Activated CD8-positive, alpha-beta memory T cell treated with anti-CD3 and anti-CD28 coated beads, Interleukin-2, amount 10 ng/mL, durations not matched to agents 7 days and 5 days (primary cell): ENCODE results near the gene DLL3. TPM values are rescaled to one million over a fixed set of nuclear protein-coding genes. Genes with fewer than 3 reads are reported as not detected.
"Not testable (repeated sequence)": the region's sequence is repeated elsewhere in the genome, so short reads cannot be mapped to it uniquely, and the experiment has no call there.

Experiments
- ATAC-seq: fragments of 150-1000 bp; cut with Tn5 transposase; one replicate; pipeline ENCODE4 v1.10.0; 2021; ENCODE audit warnings: moderate library complexity
- CTCF ChIA-PET: fragments of 350-600 bp; sonication (Branson Sonifier 250); formaldehyde crosslinking; loops from one replicate; lab custom pipeline; 2021; ENCODE audit warnings: antibody characterized with exemption; lab: Charles Lee
- DNase-seq: peaks from one replicate; pipeline ENCODE4 v3.0.0-alpha.2; 2020
- H3K27ac Mint-ChIP-seq: one replicate; pipeline ENCODE4 v1.8.0; 2021; ENCODE audit warnings: mild to moderate bottlenecking, mixed read lengths
- H3K27me3 Mint-ChIP-seq: one replicate; pipeline ENCODE4 v1.8.0; 2021; ENCODE audit warnings: mixed read lengths
- H3K36me3 Mint-ChIP-seq: one replicate; pipeline ENCODE4 v1.8.0; 2021; ENCODE audit warnings: mild to moderate bottlenecking, mixed read lengths
- H3K4me1 Mint-ChIP-seq: one replicate; pipeline ENCODE4 v1.8.0; 2021; ENCODE audit warnings: mixed read lengths
- H3K4me3 Mint-ChIP-seq: one replicate; pipeline ENCODE4 v1.8.0; 2021; ENCODE audit warnings: mild to moderate bottlenecking, moderate library complexity, mixed read lengths
- H3K9me3 Mint-ChIP-seq: one replicate; pipeline ENCODE4 v1.8.0; 2022; ENCODE audit warnings: low read depth, mixed read lengths
- total RNA-seq, 2 experiments: library from RNA; stranded (reverse); gene quantifications; one replicate each; pipeline ENCODE4 v1.2.3, GENCODE V29; 2021

Gene DLL3, protein sequence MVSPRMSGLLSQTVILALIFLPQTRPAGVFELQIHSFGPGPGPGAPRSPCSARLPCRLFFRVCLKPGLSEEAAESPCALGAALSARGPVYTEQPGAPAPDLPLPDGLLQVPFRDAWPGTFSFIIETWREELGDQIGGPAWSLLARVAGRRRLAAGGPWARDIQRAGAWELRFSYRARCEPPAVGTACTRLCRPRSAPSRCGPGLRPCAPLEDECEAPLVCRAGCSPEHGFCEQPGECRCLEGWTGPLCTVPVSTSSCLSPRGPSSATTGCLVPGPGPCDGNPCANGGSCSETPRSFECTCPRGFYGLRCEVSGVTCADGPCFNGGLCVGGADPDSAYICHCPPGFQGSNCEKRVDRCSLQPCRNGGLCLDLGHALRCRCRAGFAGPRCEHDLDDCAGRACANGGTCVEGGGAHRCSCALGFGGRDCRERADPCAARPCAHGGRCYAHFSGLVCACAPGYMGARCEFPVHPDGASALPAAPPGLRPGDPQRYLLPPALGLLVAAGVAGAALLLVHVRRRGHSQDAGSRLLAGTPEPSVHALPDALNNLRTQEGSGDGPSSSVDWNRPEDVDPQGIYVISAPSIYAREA
- under 1 TPM; 0.26 to 0.98 TPM for total RNA-seq

GRCh38 chr19:39498798-39499642, at the start of gene DLL3:
DLL3 (plus strand) TSS chr19:39498947; CDS start chr19:39498975, 28 bp downstream.
- no peak for DNase-seq
- H3K27me3 Mint-ChIP-seq = peaks cover 59% of the 10 kb centered on the region
- no peak for ATAC-seq

GRCh38 chr19:39449116-39449797, 49.5 kb upstream of the DLL3 start:
- ATAC-seq = no peak
- H3K4me1 Mint-ChIP-seq = peaks cover 65% of the 10 kb centered on the region
- H3K36me3 Mint-ChIP-seq = peaks cover 51% of the 10 kb centered on the region
- H3K27me3 Mint-ChIP-seq = no peaks in the 10 kb centered on the region
- no peaks in the 10 kb centered on the region for H3K9me3 Mint-ChIP-seq
- CTCF ChIA-PET = interaction anchor here (0.8 to 1.8 kb wide), 5 partner anchors 25 to 107 kb away, joined by 3 to 7 read pairs (median 3); partner anchors contain the start of genes EID2B and SAMD4B
- H3K27ac Mint-ChIP-seq = peak overlapping the region; percentile 99
- peak overlapping the region; percentile 17 for H3K4me3 Mint-ChIP-seq
- no peak for DNase-seq

More at GRCh38 chr19:39498798-39499642, at the start of gene DLL3:
- H3K27ac Mint-ChIP-seq = no peak within 1 kb of the TSS
- CTCF ChIA-PET = interaction anchor here (1.1 to 1.7 kb wide), 6 partner anchors 9 to 58 kb away, joined by 3 to 6 read pairs (median 4); no protein-coding TSS in a partner anchor
- H3K36me3 Mint-ChIP-seq = no peaks in the 10 kb centered on the region
- no peaks in the 10 kb centered on the region for H3K9me3 Mint-ChIP-seq
- peaks cover 18% of the 10 kb centered on the region for H3K4me1 Mint-ChIP-seq
- H3K4me3 Mint-ChIP-seq = peak within 1 kb of the TSS; percentile 34

- H3K27ac Mint-ChIP-seq, ATAC-seq, DNase-seq, H3K9me3 Mint-ChIP-seq, H3K4me3 Mint-ChIP-seq, CTCF ChIA-PET, H3K27me3 Mint-ChIP-seq: not testable (repeated sequence)
- Mint-ChIP-seq H3K36me3 (peaks cover 48% of the 10 kb centered on the region), H3K4me1 (peaks cover 59% of the 10 kb centered on the region)
Measured at GRCh38 chr19:39451257-39451656, 47.5 kb upstream of the DLL3 start.

GRCh38 chr19:39463403-39463802, 35.3 kb upstream of the DLL3 start:
- CTCF ChIA-PET = interaction anchor here (4.3 kb wide), 1 partner anchor 11 kb away, joined by 19 read pairs; no protein-coding TSS in a partner anchor
- Mint-ChIP-seq H3K27me3 (no peaks in the 10 kb centered on the region), H3K9me3 (no peaks in the 10 kb centered on the region), H3K4me3 (no peak overlapping the region), H3K4me1 (peaks cover 2% of the 10 kb centered on the region), H3K36me3 (peaks cover 46% of the 10 kb centered on the region), H3K27ac (no peak overlapping the region)
- DNase-seq (no peak), ATAC-seq (no peak)

DNA sequence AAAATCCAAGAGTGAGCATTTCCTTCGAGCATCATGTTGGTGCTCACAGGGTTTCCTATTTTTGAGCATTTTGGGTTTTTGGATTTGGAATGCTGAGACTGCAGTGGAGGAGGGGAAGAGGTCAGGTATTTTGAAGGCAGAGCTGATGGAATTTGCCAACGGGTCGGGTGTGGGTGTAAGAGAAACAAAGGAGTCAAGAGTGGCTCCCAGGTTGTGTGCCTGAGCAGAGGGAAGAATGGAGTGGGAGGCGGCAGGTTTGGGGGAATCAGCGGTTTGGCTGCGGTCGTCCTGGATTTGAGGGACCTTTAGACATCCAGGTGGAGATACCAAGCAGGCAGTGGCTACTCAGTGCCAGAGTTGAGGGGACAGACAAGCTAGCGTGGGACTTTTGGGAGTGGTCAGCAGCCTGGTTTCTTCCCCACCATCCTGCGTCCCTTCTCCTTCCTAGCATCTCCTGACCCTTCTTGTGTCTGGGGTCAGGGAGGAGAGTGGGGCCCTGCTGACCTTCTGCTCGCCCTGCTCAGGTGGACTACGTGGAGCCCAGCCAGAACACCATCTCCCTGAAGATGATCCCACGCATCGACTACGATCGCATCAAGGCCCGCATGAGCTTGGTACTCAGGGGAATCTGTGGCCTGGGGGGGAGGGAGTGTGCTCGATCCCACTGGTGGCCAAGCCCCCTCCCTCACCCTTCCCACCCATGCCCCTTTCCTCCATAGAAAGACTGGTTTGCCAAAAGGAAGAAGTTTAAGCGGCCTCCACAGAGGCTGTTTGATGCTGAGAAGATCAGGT, 32.6 kb upstream of the DLL3 start:
- no peaks in the 10 kb centered on the region for H3K27me3 Mint-ChIP-seq
- ATAC-seq (no peak), DNase-seq (no peak)
- peaks cover 2% of the 10 kb centered on the region for H3K4me1 Mint-ChIP-seq
- peaks cover 49% of the 10 kb centered on the region for H3K36me3 Mint-ChIP-seq
- CTCF ChIA-PET = interaction anchor here (1.0 kb wide), 1 partner anchor 8 kb away, joined by 5 read pairs; no protein-coding TSS in a partner anchor
- H3K9me3 Mint-ChIP-seq = no peaks in the 10 kb centered on the region
- no peak overlapping the region for H3K27ac Mint-ChIP-seq
- H3K4me3 Mint-ChIP-seq = no peak overlapping the region

DNA sequence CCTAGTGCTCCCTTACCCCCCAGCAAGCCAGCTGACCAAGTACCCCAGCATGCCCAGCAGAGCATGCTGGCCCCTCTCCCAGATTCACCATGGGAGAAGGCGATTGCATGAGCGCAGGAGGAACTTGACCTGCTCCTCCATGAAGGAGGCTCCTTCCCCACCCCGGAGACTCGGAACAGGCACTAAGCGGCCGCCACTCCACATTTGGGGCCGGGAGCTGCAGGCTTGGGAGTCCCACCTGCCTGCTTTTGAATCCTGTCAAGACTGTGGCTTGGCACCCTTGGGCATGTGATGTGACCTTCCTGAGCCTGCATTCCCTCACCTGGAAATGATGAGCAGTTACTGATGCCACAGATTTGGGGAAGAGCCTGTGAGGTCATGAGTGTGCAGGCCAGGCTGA, 30.8 kb upstream of the DLL3 start:
- CTCF ChIA-PET = no interaction called here
- Mint-ChIP-seq H3K4me3 (no peak overlapping the region), H3K4me1 (peaks cover 11% of the 10 kb centered on the region), H3K9me3 (no peaks in the 10 kb centered on the region), H3K27ac (no peak overlapping the region), H3K27me3 (no peaks in the 10 kb centered on the region), H3K36me3 (peaks cover 55% of the 10 kb centered on the region)
- DNase-seq (no peak), ATAC-seq (no peak)

DNA sequence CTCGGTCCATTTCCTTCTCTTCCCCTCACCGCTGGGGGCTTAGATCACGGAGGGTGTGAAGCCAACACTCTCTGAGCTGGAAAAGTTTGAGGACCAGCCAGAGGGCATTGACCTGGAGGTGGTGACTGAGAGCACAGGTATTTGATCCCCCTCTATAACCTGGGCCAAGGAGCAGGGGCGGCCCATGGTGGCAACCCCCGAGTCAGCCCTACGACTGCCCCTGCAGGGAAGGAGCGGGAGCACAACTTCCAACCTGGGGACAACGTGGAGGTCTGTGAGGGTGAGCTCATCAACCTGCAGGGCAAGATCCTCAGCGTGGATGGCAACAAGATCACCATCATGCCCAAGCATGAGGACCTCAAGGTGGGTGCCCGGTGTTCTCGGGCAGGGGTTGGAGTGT, 29.7 kb upstream of the DLL3 start:
- Mint-ChIP-seq H3K4me3 (no peak overlapping the region), H3K27ac (no peak overlapping the region), H3K27me3 (no peaks in the 10 kb centered on the region), H3K4me1 (peaks cover 11% of the 10 kb centered on the region), H3K36me3 (peaks cover 52% of the 10 kb centered on the region), H3K9me3 (no peaks in the 10 kb centered on the region)
- DNase-seq (no peak), ATAC-seq (no peak)
- CTCF ChIA-PET = interaction anchor here (1.4 kb wide), 1 partner anchor 9 kb away, joined by 4 read pairs; no protein-coding TSS in a partner anchor

DNA sequence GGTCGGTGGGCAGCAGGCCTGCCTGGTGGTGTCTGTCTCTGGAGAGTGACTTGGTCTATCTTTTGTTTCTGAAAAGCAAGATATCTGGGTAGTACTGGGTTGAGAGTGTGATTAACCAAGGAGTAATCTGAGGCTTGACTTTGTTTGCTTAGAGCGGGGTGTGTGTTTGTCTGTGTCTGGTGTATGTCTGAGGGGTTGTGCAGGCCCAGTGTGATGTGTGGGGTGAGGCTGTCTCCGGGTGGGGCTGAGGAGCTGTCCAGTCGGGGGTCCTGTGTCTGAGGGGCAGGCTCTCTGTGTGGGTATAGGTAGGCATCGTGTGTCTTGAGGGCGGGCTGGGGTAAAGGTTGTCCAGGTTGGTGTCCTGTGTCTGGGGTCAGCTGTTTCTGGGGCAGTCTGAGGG, 29.2 kb upstream of the DLL3 start:
- no peak for DNase-seq
- H3K27ac Mint-ChIP-seq = peak overlapping the region; percentile 13
- H3K27me3 Mint-ChIP-seq = no peaks in the 10 kb centered on the region
- no peak for ATAC-seq
- CTCF ChIA-PET = interaction anchor here (1.4 kb wide), 1 partner anchor 9 kb away, joined by 4 read pairs; no protein-coding TSS in a partner anchor
- no peak overlapping the region for H3K4me3 Mint-ChIP-seq
- peaks cover 54% of the 10 kb centered on the region for H3K36me3 Mint-ChIP-seq
- peaks cover 11% of the 10 kb centered on the region for H3K4me1 Mint-ChIP-seq
- H3K9me3 Mint-ChIP-seq = no peaks in the 10 kb centered on the region

GRCh38 chr19:39470724-39471339, 27.9 kb upstream of the DLL3 start:
- CTCF ChIA-PET = interaction anchor here (1.1 kb wide), 1 partner anchor 62 kb away, joined by 3 read pairs; the partner anchor contains the start of gene EID2B
- no peak for DNase-seq
- Mint-ChIP-seq H3K27me3 (no peaks in the 10 kb centered on the region), H3K9me3 (no peaks in the 10 kb centered on the region), H3K4me1 (peaks cover 11% of the 10 kb centered on the region), H3K36me3 (peaks cover 53% of the 10 kb centered on the region), H3K4me3 (no peak overlapping the region), H3K27ac (no peak overlapping the region)
- ATAC-seq = no peak

- Mint-ChIP-seq H3K36me3 (peaks cover 52% of the 10 kb centered on the region), H3K4me3 (no peak overlapping the region), H3K4me1 (peaks cover 11% of the 10 kb centered on the region), H3K27me3 (no peaks in the 10 kb centered on the region), H3K9me3 (no peaks in the 10 kb centered on the region), H3K27ac (peak overlapping the region; percentile 56)
- ATAC-seq (no peak), DNase-seq (no peak)
- CTCF ChIA-PET = interaction anchor here (0.8 to 1.1 kb wide), 2 partner anchors 15 to 60 kb away, joined by 3 read pairs; partner anchors contain the start of gene EID2B
Measured at GRCh38 chr19:39471756-39472536, 26.8 kb upstream of the DLL3 start.
